GM10266 (cell line): ENCODE data around the gene MAST3.

Experiments used
- DNase-seq: peaks from one replicate; pipeline ENCODE4 v3.0.0; 2012; ENCODE audit errors: extremely low spot score
- CTCF ChIP-seq: IDR thresholded peaks from 2 replicates; pipeline ENCODE4 v1.5.1; 2012; ENCODE audit warnings: mild to moderate bottlenecking, low read depth; ENCODE audit not compliant: control insufficient read depth, insufficient read depth; ENCODE audit errors: missing control alignments

Gene MAST3

GRCh38 chr19:18097217-18097992, at the start of gene MAST3:
Gene MAST3, plus strand, starts transcription at chr19:18097778. Its CDS starts 15 bp downstream, at chr19:18097793.
- no peak for TF ChIP-seq CTCF
- peak; percentile 98 for DNase-seq

- DNase-seq: no peak
Measured at GRCh38 chr19:18049385-18049784, 48.2 kb upstream of the MAST3 start.

GRCh38 chr19:18051887-18052286, 45.7 kb upstream of the MAST3 start:
- TF ChIP-seq CTCF: no peak
- no peak for DNase-seq

More at GRCh38 chr19:18049385-18049784, 48.2 kb upstream of the MAST3 start:
- TF ChIP-seq CTCF: no peak

GRCh38 chr19:18053576-18054219, 43.9 kb upstream of the MAST3 start:
- no peak for TF ChIP-seq CTCF
- DNase-seq: no peak

- no peak for TF ChIP-seq CTCF
- no peak for DNase-seq
Measured at GRCh38 chr19:18055967-18056366, 41.6 kb upstream of the MAST3 start.

GRCh38 chr19:18057557-18057956, 40.0 kb upstream of the MAST3 start:
- DNase-seq: no peak

More at GRCh38 chr19:18057557-18057956, 40.0 kb upstream of the MAST3 start:
- TF ChIP-seq CTCF: no peak
